ENCODE measurements around the gene TTC39B. TPM values are rescaled to one million over a fixed set of nuclear protein-coding genes. Genes with fewer than 3 reads are reported as not detected.

Gene TTC39B
- total and polyA plus RNA-seq, 2 of the 8 experiments (the other 6 are each of a cell fraction or from before 2014, with no cell fraction given): 1.6 to 10.9 TPM

DNA sequence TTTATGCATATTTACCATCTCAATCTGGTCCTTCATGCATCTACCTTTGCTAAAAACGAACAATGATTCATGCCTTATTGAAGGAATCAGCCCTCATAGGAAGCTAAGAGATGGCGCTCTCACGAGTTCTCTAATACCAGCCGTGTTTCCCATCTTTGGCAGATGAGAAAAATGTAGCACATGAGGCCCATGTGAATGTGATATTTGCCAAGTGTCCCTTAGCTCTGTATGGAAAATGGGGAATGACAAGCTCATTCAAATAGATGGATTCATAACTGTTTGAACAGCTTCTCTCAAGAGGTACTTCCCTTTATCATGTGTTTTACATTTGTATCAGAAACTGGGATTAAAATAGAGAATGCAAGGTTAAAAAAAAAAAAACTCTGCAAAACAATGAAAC lies 66.1 kb downstream of the TTC39B start (continued):
- TF ChIP-seq CHD1 (IDR thresholded peaks at IDR 0.05; ENCODE audit: low read depth, low read length): no peak

Data from H1 (cell line).